IPS DF 4.7 (cell line): Measurements from ENCODE around the gene FBXL16.

ENCODE experiments used
- DNase-seq: peaks from one replicate; pipeline ENCODE4 v3.0.0-alpha.2; 2013; ENCODE audit warnings: low spot score; ENCODE audit errors: extremely low read depth

The FBXL16 gene

DNA sequence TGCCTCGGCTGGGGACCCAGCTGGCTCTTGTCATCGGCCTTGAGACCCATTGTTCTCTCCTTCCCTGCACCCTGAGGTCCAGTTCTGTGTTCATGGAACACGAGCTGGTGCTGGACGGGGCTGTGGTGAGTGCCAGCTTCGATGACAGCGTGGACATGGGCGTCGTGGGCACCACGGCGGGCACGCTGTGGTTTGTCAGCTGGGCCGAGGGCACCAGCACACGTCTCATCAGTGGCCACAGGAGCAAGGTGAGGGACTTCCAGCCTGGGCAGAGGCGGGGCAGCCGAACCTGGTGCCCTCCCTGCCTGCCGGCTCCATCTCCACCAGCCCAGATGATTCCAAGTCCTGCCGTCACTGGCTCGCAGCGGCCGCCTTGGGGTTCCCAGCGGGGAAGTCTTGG, 43.0 kb downstream of the FBXL16 start:
- DNase-seq = no peak

DNA sequence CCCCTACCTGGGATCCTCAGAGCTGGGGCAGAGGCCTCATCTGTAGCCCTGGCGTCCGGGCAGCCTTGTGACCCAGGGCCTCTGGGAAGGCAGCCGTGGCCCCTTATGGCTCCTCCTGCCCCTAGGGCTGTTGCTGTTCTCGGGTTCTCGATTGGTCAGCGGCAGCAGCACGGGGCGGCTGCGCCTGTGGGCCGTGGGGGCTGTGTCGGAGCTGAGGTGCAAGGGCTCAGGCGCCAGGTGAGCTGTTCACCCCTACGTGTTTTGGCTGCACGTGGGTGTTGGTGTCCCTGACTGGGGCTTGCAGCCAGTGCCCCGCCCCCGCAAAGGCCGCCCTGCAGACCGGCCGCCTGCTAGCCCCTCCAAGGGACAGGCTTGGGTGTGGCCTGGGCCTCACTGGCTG, 43.5 kb downstream of the FBXL16 start:
- DNase-seq = no peak

DNA sequence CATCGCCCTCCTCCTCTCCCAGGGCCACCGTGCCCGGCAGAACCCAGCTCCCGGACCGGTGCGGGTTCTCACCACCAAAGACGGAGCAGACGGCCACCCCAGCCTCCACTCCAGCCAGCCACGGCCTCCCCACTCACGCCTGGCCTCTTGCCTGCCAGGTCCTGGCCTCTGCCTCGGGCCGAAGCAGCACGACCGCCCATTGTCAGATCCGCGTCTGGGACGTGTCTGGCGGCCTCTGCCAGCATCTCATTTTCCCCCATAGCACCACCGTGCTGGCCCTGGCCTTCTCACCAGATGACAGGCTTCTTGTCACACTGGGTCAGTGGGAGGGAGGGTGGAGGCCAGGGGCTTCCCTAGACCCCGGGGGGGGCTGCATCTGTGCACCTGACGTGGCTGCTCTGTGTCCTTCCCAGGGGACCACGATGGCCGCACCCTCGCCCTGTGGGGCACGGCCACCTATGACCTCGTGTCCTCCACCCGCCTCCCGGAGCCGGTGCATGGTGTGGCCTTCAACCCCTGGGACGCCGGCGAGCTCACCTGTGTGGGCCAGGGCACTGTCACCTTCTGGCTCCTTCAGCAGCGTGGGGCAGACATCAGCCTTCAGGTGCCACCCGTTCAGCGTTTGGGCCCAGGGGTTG, 44.3 kb downstream of the FBXL16 start:
- no peak for DNase-seq

DNA sequence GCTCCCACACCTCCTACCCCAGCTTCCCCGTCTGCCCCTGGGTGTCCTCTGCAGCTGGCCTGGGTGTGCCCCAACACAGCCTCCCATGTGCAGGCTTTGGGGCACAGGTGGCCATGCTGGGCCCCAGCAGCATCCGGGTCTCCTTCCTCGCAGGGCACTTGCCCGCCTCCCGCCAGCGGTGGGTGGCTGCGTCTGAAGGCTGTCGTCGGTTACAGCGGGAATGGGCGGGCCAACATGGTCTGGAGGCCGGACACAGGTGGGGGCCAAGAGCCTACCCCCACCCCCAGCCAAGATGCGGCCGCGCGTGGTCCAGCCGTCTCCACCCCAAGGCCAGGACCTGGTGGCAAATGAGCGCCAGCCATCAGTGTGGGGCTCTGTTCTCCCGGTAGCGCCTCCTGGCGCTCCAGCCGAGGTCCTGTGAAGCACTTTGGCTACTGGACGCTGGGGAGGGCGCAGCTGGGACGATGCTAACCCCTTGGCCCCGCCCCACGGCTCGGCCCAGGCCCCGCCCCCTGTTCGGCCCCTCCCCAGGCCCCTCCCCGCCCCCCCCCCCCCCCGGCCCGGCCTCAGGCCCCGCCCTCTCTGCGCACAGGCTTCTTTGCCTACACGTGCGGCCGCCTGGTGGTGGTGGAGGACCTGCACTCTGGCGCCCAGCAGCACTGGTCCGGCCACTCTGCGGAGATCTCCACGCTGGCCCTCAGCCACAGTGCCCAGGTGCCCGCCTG, 45.0 kb downstream of the FBXL16 start:
- no peak for DNase-seq

DNA sequence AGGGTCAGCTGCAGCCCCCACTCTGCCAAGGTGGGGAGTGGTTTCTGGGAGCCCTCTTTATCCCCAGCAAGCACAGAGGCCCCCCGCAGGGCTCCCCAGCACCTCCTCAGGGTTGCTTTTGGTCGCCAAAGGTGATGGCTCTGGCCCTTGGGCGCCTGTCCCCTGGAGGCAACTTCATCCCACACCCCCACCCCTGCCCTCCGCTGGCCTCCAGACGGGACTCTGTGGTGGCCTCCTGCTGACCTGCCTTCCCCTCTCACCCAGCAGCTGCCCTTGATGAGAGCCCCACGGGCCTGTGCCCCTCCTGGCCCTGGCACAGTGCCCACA, 45.5 kb downstream of the FBXL16 start:
- no peak for DNase-seq

DNA sequence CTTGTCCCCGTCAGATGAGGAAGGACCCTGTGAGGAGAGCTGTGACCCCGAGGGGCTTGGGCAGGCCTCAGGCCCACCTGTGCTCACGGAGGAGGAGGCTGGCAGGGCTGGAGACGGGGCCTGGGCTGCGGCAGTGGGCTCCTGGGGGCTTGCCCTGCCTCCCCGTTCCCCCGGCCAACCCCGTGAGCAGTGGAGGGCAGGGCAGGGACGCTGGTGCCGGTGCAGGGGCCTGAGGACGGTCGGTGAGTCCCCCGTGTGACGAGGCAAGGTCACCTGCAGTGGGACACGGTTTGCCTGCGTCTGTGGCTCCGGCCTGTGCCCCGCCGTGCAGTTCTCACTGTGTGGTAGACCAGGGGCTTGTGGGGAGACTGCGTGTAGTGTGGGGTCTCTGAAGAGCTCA, 46.0 kb downstream of the FBXL16 start:
- no peak for DNase-seq

DNA sequence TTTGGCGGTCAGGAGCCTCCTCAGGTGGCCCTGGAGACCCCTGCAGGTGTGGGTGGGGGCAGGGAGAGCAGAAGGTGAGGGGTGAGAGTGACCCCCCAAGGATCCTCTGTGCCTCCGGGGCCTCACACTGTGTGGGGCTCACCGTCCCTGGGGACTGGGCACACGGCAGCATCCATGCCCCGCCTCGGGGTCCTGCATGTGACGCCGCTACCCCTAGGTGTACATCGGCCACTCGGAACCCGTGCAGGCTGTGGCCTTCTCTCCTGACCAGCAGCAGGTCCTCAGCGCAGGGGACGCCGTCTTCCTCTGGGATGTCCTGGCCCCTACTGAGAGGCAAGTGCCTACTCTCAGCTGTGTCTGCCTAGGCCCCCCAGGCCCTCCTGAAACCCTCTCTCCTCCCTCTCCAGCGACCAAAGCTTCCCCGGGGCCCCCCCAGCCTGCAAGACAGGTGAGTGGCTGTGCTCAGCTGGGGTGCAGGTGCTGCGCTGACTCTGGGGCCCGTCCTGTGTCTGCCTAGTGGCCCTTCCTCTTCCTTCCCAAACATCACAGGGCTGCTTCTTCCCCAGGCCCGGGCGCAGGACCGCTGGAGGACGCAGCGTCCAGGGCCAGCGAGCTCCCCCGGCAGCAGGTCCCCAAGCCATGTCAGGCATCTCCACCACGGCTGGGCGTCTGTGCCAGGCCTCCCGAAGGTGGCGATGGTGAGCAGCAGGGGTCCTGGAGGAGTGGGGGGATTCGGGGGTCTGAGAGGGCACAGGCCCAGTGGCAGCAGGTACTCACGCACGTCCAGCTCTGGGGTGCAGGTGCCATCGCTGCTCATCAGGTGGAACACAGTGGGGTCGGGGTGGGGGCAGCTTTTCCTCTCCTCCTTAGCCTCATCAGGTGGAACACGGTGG, 46.7 kb downstream of the FBXL16 start:
- DNase-seq = no peak

DNA sequence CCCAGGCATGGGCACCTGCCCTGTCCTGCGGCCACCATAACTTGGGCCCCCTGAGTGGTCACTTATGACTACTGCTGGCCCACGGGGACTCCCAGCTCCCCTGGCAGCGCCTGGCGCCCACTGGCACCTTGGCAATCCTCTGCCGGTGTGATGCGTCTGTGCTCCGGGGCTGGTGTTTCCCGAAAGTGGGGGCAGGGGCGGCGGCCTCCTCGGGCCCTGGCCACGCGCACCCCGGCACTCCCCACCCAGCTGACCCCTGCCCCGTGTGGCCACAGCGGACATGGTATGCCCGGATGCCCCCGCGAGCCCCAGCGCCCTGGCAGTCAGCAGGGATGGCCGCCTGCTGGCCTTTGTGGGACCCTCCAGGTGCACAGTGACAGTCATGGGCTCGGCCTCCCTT, 48.1 kb downstream of the FBXL16 start:
- DNase-seq = no peak

DNA sequence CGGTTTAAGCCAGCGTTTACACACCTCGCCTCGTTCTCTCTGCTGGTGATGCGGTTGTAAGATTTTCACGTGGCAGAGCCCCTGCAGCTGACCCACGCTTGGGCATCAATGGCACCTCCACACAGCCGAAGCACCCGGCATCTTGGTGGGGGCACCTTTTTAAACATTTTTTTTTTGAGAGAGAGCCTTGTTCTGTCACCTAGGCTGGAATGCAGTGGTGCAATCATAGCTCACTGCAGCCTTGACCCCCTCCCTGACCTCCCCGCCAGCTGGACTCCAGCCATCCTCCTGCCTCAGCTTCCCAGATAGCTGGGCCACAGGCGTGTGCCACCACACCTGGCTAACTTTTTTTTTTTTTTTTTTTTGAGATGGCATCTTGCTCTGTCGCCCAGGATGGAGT, 51.6 kb downstream of the FBXL16 start:
- DNase-seq = no peak

DNA sequence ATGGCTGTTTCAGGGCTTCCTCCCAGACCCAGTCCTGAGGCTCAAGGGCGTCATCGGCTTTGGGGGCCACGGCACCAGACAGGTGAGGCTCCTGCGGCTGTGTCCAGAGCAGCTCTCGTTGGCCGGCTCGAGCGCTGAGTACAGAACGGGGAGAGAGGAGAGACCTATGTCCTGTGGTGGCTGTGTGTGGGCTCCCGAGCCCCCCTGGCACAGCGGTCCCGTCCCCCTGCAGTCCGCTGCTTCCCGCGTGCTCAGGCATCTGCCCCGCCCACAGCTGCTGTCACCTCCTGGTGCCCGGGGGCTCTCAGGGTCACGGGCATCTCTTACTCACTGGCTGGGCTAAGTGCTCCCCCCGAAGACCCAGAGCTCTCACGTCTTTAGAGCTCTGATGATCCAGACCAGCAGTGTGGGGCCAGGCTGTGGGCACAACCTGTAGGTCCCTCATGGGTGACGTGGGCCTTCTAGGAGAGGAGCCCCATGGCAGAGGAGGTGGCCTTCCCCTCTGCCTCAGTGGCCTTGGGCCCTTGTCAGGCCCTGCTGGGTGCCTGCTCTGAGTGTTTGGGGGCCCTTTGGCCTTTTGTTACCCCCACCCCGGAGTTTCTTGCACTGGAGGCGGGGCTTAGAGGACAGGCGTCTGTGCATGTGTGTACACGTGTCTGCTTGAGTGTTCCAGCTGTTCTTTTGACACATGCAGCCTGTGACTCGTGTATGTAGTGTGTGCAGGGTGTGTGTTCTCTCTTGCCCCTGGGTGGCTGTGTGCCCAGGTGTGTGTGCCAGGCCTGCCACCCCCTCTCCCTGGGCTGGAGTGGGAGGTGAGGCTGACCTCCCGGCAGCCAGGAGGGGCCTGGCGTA, 52.9 kb downstream of the FBXL16 start:
- no peak for DNase-seq

DNA sequence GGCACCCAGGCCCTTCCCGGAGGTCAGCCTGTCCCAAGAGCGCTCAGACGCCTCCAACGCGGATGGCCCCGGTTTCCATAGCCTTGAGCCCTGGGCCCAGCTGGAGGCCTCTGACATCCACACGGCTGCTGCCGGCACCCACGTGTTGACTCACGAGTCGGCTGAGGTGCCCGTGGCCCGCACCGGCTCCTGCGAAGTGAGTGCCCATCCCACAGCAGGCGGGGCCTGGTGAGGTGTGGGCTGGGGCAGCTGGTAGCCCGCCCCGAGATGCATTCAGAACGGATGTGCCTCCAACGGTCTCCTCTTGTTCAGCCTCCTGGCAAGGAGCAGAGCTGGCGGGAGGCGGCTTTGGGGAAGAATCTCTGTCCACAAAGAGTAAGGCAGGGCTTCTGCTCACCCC, 53.8 kb downstream of the FBXL16 start:
- no peak for DNase-seq

DNA sequence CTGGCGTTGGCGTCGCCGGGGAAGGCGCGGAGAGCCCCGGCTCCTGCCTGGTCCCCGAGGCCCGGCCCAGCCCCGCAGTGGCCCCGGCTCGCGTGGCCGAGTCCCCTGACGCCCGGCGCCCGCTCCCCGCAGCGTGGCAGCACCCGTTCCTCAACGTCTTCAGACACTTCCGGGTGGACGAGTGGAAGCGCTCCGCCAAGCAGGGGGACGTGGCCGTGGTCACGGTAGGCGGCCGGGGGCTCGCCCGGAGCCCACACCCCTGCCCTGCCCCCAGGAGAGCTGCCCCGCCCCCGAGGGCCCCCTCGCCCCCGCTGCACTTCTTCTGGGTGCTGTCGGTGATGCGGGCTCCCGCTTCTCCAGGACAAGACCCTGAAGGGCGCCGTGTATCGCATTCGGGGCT, 56.0 kb downstream of the FBXL16 start:
- DNase-seq = no peak

DNA sequence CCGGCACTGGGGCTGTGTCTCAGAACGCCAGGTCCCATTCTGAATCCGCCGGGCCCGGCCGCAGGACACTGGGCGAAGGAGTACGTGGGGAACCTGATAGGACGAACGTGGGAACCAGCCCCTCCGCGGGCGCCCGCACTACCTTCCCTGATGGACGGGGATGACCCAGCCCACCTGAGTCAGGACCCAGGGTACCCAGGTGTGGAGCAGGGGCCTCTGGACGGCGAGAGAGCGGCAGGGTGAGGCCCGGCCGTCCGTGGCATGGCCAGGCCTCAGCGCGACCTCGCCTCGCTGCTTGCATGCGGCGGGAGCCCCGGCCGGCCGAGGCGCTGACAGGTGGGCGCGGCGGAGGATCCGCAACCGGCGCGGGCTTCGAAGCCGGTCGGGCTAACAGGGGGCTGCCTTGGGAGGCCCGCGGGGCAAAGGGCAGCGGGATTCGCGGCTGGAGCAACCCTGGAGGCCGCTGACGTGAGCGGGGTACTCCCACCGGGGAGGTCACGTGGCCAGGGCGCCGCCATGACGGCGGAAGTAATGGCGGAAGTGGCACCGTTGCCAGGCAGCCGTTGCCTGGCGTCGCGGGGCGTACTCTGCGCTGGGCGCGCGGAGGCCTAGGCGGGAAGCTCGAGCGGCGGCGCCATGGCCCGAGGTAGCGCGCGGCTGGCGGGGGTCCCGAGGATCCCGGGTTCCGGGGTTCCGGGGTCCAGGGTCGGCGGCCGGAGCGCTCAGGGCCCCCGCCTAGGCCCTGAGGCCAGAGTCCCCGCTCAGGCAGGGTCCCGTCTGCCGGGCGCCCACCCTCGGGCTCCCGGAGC, 56.6 kb downstream of the FBXL16 start, which contains the start of gene WDR90:
Gene WDR90, plus strand, starts transcription at position 585 of the 809 bp plus-strand sequence. Its CDS starts 52 bp downstream, at position 637.
- DNase-seq = no peak

DNA sequence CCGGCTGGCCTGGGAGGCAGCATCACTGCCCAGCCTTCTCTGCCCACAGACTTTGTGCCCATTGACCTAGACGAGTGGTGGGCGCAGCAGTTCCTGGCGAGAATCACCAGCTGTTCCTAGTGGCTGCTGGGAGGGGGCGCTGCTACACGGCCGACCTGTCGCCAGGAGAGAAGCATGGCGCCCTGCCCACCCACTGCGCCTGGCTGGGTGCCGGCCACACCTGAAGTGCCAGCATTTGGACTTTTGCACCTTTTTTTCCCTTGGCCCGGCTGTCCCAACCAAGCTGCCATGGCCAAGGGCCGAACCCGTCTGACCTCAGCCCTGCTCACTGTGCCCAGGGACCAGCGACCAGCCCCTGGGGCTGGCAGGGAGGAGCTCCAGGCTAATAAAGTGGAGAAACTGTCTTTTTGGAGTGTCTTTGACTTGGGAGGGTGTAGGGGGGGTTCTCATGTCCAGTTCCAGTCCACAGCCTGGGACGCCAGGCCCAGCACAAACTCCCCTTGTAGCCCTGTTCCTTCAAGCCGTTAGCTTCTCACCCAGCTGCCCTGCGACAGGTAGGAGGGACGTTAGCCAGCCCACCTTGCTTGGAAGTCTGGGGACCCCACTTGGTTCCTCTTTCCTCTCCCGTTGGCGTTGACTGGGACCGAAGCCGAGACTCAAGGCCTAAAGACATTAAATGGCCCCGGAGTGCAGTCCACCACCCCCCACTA, 57.4 kb downstream of the FBXL16 start:
- DNase-seq = no peak

DNA sequence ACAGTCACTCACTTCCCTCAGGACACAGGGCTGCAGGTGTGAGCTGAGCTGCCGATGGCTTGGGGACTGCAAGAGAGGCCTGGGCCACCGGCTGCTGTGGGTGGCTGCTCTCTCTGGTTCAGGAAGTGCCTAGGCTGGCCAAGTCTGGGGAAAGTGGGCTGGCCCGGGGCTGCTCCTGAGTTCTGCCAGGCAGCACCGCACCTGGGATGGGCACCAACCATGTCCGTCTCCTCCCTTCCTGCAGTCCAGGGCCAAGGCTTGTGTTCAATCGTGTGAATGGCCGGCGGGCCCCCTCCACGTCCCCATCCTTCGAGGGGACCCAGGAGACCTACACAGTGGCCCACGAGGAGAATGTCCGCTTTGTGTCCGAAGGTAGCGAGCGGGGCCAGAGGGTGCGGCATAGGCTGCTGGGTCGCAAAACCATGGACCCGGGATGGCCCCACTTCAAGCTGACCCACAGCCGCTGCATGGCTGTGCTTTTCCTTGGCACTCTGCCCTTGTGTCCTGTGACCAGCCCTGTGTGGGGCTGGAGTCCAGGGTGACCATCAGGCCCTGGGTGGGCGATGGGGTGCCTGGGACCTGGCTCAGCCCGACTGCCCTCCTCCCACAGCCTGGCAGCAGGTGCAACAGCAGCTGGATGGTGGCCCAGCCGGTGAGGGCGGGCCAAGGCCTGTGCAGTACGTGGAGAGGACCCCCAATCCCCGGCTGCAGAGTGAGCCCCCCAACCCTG, 58.3 kb downstream of the FBXL16 start:
- no peak for DNase-seq

DNA sequence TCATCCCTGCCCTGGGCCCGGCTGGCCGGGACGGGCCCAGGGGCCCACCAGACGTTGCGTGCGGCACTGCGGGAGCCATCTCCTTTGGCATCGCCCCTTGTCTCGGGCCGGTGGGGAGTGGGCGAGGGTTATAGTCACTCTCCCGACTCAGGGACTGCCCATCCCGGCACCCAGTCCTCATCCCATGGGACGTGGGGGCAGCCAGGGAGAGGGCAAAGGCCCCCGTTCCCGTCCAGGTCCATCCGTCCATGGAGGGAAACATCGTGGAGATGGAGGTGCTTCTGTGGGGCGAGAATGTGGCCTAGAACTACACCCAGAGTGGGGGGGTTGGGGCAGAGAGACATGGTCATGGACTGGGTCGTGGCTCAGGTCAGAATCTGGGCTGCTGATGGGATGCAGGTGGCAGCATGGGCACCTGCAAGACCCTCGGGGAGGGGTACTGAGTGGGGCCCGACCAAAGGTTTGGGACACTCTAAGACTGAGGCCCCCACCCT, 58.9 kb downstream of the FBXL16 start:
- no peak for DNase-seq

DNA sequence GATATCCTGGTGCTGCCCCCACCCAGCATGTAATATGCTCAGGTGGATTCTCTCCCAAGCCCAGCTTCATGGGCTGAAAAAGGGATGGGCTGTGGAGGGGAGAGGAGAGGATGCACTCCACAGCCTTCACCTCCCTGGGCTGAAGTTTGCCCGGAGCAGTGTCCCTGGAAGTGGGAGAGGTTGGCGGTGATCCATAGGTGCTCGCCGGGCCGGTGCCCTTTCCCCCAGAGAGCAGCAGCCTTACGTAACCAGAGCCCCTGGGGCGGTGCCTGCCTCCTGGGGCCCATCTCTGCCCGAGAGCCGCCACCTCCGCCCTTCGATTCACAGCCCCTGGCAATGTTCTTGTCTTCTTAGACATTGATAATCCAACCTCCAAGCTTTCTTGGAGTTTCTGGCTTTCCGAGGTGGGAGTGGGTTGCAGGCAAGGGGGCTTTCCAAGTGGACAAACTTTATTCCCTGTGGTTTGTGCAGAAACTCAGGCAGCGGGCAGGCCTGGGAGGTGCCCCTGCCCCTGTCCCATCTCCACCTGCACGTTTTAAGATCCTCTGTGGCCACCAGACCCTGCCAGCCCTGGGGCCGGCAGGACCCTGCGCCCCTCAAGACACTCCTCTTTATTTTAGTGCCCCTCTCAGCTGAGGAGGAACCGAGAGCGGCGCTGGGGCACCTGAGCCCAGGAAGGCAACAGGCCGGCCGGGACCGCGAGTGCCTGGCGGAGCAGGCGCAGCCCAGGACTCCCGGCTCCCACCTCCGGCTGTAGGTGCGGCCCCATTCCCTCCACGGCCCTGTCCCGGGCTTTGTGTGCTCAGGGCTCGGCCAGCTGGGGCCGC, 59.5 kb downstream of the FBXL16 start:
- no peak for DNase-seq

DNA sequence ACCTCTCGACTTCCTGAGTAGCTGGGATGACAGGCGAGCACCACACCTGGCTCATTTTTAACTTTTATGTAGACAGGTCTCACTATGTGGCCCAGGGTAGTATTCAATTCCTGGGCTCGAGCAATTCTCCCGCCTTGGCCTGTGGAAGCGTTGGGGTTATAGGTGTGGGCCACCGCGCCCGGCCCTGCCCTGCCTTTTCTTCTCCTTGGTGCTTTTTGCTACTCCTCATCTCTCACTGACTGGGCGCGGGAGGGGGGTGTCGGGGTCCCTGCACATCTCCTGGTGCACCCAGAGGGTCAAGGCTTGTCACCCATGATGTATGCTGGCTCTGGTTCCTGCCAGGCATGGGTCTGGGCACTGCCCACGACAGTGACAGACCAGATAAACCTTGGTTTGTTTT, 61.0 kb downstream of the FBXL16 start:
- DNase-seq = no peak
